ENCODE measurements around the gene MICAL2.

Gene MICAL2

GRCh38 chr11:12174128-12174476, 63.7 kb downstream of the MICAL2 start:
- no peak for DNase-seq

GRCh38 chr11:12174477-12175143, 64.2 kb downstream of the MICAL2 start:
- DNase-seq: peak; percentile 60 to 94 (median 79)

GRCh38 chr11:12175694-12176241, 65.4 kb downstream of the MICAL2 start:
- DNase-seq: no peak

GRCh38 chr11:12176410-12176809, 66.0 kb downstream of the MICAL2 start:
- DNase-seq: no peak

- DNase-seq: peak; percentile 40 to 49 (median 40)
Observed at GRCh38 chr11:12177739-12178338, 67.4 kb downstream of the MICAL2 start.

GRCh38 chr11:12179019-12179418, 68.6 kb downstream of the MICAL2 start:
- no peak for DNase-seq

DNA sequence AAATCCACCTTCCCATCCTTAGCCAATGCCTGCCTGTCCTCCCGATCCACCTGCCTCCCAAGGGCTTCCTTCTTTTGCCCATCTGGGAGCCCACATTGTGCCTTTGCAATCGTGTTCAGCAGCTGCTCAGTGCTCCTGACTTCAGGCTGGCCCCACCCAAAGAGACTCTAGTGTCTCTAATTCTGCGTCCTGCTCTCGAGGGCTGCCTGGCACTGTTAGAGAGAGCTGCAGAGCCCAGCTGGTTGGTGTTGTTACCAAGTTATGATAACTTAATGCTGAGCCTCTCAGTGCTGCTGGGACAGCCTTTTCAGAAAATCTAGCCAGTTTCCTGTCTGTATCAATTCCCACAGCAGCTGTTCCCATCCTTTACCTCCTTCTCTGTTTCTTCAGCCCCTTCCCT, 69.1 kb downstream of the MICAL2 start:
- no peak for DNase-seq

GRCh38 chr11:12180257-12181205, 70.1 kb downstream of the MICAL2 start:
- DNase-seq: no peak

DNA sequence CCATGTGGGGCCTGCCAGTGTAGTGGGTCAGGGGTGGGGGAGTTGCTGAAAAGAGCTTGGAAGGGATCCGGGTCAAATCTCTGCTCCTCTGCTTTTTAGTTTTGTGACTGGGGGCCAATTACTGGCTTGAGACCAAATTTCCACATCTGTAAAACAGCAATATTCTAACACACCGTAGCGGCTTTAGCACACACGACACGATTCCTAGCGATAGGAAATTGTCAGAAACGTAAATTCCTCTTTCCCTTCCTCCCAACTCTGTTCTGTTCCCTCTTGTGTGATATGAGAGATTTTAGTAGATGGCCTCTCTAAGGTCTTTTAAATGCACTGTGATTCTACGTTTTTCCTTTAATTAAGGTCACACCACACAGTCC, 71.9 kb downstream of the MICAL2 start:
- no peak for DNase-seq

DNA sequence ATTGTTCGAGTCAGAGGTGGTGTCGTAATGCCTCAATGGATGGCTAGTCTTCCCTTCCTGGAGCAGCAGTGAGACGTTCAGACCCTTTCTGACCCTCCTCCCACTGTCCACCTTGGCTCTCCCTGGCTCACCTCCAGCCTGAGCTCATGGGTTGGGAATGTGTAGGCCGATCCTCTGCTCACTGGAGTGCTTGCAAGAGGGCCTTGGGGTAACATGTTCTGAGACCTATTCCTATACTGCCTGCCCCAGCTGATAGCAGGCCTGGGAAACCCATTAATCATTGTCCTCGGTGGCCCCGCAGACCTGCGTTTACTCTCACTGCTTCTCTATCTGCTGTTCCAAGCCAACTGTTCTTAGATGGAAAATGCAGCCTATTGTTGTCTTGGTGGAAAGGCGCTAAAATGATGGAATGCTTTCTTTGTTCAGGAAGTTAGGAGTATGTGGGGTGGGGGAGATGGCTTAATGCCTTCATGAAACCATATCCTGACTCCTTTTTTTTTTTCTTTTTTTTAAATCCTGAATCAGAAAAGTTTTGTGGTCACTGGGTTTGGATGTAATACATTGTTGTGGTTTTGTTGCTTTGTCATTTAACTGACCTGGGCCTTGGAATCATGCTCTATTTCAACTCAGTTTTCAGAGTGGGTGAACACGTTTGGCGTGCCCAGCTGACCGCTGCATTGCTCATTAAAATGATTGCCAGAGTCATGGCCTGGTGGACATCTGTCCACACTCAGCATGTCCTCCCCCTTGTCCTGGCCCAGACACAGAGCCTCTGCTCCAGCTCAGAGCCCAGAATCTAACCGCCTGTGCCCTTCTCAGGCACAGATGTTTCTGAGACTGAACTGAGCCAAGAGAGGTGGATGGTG, 72.5 kb downstream of the MICAL2 start:
- DNase-seq: peak in 1 of 3 donors; percentile 48

- no peak for DNase-seq
Observed at GRCh38 chr11:12183827-12184620, 73.6 kb downstream of the MICAL2 start.

GRCh38 chr11:12184699-12185098, 74.3 kb downstream of the MICAL2 start:
- no peak for DNase-seq

DNA sequence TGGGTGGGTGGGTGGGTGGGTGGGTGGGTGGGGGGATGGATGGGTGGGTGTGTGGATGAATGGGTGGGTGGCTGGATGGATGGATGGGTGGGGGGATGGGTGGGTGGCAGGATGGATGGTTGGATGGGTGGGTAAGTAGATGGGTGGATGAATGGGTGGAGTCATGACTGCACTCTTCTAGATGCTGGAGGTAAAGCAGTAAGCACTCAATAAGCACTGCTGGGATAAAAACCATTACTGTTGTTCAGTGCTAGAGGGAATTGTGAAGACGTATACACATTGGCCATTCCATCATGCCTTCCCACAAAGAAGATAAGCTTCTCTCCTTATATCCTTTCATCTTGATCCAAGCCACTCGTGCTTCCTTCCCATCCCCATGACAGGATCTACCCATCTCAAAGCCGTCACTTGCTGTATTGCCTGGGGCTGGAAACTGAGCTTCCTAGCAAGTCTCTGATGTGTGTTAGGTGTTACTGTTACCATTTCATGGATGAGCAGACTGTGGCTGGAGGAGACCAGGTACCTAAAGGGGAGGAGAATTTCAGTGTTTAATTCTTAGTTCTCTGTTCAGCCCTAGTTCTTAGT, 74.8 kb downstream of the MICAL2 start:
- no peak for DNase-seq

DNA sequence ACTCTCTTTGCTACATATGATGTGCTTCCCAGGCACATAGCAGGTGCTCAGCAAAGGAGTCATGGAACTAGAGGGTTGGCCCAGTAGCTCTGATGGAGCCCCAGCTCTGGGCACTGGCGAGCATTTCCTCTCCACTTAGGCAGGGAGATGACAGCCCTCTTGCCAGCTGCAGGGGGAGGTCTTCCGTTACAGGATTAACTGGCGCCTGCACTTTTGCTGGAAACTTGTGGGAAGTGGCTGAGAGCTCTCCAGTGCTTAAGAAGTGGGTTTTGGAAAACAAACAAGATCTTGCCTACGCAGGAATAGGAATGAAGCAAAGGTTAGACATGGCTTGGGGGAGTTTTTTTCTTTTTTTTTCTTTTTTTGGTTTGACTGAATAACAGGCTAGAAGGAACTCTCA, 75.5 kb downstream of the MICAL2 start:
- DNase-seq: no peak

GRCh38 chr11:12186701-12187100, 76.3 kb downstream of the MICAL2 start:
- no peak for DNase-seq

GRCh38 chr11:12187399-12187798, 77.0 kb downstream of the MICAL2 start:
- no peak for DNase-seq

- DNase-seq: peak in 2 of 3 donors; percentile 27 to 50
Observed at GRCh38 chr11:12188548-12189317, 78.3 kb downstream of the MICAL2 start.

DNA sequence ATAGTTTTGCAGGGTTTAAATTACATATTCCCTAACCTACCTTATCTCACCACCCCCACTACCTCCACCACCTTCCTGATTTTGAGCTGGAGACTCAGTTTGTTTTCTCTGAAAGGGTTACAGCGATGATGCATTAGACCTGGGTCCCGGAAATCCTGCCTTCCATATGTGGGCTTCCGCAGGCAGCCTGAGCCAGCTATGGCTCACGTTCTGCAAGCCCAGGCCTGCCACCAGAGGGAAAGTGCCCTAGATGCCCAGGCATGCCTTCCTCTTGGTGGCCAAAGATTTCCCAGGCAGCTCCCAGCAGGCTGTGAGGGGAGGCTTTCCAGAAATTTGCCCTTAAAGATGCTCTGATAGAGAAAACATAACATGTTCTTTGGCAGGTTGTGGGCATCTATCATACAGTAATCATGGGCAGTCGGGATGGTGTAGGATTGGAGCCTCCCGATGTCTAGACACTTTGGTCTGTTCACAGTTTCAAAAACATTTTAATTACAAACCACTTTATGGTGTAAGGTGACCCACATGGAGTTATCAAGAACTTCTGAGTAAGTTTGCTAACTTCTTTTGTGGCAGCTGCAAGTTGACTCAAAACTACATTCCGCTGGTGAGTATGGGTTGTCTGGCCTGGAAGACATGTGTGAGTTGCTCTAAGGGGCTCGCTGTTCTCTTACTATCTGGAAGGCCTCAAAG, 79.3 kb downstream of the MICAL2 start:
- DNase-seq: no peak

GRCh38 chr11:12190511-12190910, 80.1 kb downstream of the MICAL2 start:
- DNase-seq: peak in 1 of 3 donors; percentile 26

All from suppressor macrophage treated with lipopolysaccharide for 1 hour (primary cell).